HepG2 (cell line): ENCODE data around the gene GLG1. TPM values are rescaled to one million over a fixed set of nuclear protein-coding genes. Genes with fewer than 3 reads are reported as not detected.

Experiments
- GATAD1 ChIP-seq: IDR thresholded peaks from 2 replicates; pipeline ENCODE4 v1.6.1; 2016; ENCODE audit warnings: missing genetic modification reagents, missing compliant biosample characterization
- RFX1 ChIP-seq: fragments of 450-650 bp; IDR thresholded peaks from 2 replicates; pipeline ENCODE4 v1.6.1; 2017
- SAFB2 ChIP-seq: sonication (generic); formaldehyde crosslinking; IDR thresholded peaks from 2 replicates; pipeline ENCODE4 v1.5.1; 2020; ENCODE audit warnings: missing genetic modification reagents, low read depth, mild to moderate bottlenecking, borderline replicate concordance
- SRSF9 ChIP-seq: fragments of 200-400 bp; formaldehyde crosslinking; IDR thresholded peaks from 2 replicates; pipeline ENCODE4 v1.6.1; 2018; ENCODE audit warnings: borderline replicate concordance, mild to moderate bottlenecking, low read depth, low read length; ENCODE audit not compliant: insufficient read depth, poor library complexity, severe bottlenecking
- WIZ ChIP-seq: sonication (generic); formaldehyde crosslinking; IDR thresholded peaks from 2 replicates; pipeline ENCODE4 v1.5.1; 2020; ENCODE audit warnings: mild to moderate bottlenecking, missing genetic modification reagents
- ZNF138 ChIP-seq: sonication (generic); formaldehyde crosslinking; IDR thresholded peaks from 2 replicates; pipeline ENCODE4 v1.5.0; 2020; ENCODE audit warnings: mild to moderate bottlenecking, low read depth, missing genetic modification reagents
- ZNF430 ChIP-seq: sonication (generic); formaldehyde crosslinking; IDR thresholded peaks from 2 replicates; pipeline ENCODE4 v1.9.0; 2021; ENCODE audit warnings: mild to moderate bottlenecking, missing genetic modification reagents
- ZNF652 ChIP-seq: IDR thresholded peaks from 2 replicates; pipeline ENCODE4 v1.6.1; 2016; ENCODE audit warnings: low read depth, borderline replicate concordance
- ZNF776 ChIP-seq: sonication (generic); formaldehyde crosslinking; IDR thresholded peaks from 2 replicates; pipeline ENCODE4 v1.4.0; 2020; ENCODE audit warnings: mild to moderate bottlenecking, missing genetic modification reagents
- ZNF777 ChIP-seq: sonication (generic); formaldehyde crosslinking; IDR thresholded peaks from 2 replicates; pipeline ENCODE4 v1.4.0; 2020; ENCODE audit warnings: missing genetic modification reagents
- polyA plus RNA-seq, 8 experiments: library from polyadenylated mRNA; depleted of rRNA in 3 of 8; stranded (reverse) in 7 of 8; unstranded in 1 of 8; fragments of >200 nt; fragmentation: Illumina TruSeq in 4 of 8; extraction: Trizol in 4 of 8; gene quantifications; 2 replicates each; pipeline versions ENCODE4 v1.2.1 to v1.2.3, GENCODE V29; 2011 to 2016; ENCODE audit warnings: low read depth in 4 of 8, missing spikeins in 1 of 8, mixed read lengths in 1 of 8; ENCODE audit not compliant: insufficient read depth in 1 of 8
- total RNA-seq, 5 experiments: library from RNA; depleted of rRNA; stranded (reverse); fragments of >200 nt; fragmentation: Illumina TruSeq; extraction: Trizol; gene quantifications; 2 replicates each; pipeline ENCODE4 v1.2.3, GENCODE V29; 2016; ENCODE audit warnings: low read depth in 1 of 5
- TF ChIP-seq, protein P1 (sequence below): sonication (generic); formaldehyde crosslinking; conservative IDR thresholded peaks from 2 replicates; pipeline ENCODE4 v1.4.0; 2020; ENCODE audit warnings: missing genetic modification reagents
- TF ChIP-seq, protein P2 (sequence below): fragments of 450-650 bp; IDR thresholded peaks from 2 replicates; pipeline ENCODE4 v1.6.1; 2016
- TF ChIP-seq, protein P3 (sequence below): sonication (generic); IDR thresholded peaks from 2 replicates; pipeline ENCODE4 v1.6.1; 2016; ENCODE audit warnings: low read depth, borderline replicate concordance
- TF ChIP-seq, protein P4 (sequence below): sonication (generic); formaldehyde crosslinking; IDR thresholded peaks from 2 replicates; pipeline ENCODE4 v1.8.0; 2022; ENCODE audit warnings: mild to moderate bottlenecking, missing genetic modification reagents, moderate library complexity
- TF ChIP-seq, protein P5 (sequence below): sonication (generic); formaldehyde crosslinking; IDR thresholded peaks from 2 replicates; pipeline ENCODE4 v1.9.0; 2021; ENCODE audit warnings: mild to moderate bottlenecking, missing genetic modification reagents
- TF ChIP-seq, protein P6 (sequence below): sonication (generic); formaldehyde crosslinking; IDR thresholded peaks from 2 replicates; pipeline ENCODE4 v1.4.0; 2020; ENCODE audit warnings: mild to moderate bottlenecking, missing genetic modification reagents

GLG1 gene
- total and polyA plus RNA-seq, 2 of the 13 experiments (the other 11 are each of a cell fraction or from before 2014, with no cell fraction given) = 87.7 to 141 TPM

DNA sequence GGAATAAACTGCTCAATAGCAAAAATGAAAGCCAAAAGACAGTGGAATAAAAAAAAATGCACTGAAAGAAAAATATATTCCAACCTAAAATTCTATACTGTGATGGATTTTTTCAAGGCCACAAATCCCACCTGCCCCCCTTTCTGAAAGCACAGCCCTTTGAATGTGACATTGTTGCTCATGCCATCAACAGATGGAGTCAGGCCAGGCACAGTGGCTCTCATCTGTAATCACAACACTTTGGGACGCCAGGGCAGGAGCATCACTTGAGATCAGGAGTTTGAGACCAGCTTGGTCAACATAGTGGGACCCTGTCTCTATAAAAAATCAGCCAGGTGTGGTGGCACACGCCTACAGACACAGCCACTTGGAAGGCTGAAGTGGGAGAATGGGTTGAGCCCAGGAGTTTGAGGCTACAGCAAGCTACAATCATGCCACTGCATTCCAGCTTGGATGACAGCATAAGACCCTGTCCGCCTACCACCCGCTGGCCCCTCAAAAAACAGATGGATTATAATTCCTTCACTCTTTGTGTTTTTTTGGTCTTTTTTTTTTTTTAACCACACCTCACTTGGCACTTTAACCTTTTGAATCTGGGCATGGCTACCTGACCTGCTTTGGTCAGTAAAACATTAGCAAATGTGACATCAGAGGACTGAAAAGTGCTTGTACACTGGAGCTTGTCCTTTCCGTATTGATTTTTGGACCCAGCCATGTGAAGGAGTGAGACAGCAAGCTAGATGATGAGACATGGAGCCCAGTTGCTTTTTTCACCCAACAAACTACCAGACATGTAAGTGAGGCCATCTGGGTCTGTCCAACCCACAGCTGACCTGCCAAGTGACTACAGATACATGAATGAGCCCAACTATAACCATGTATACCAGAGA lies 36.3 kb downstream of the GLG1 start (continued):
- TF ChIP-seq, protein P1, sequence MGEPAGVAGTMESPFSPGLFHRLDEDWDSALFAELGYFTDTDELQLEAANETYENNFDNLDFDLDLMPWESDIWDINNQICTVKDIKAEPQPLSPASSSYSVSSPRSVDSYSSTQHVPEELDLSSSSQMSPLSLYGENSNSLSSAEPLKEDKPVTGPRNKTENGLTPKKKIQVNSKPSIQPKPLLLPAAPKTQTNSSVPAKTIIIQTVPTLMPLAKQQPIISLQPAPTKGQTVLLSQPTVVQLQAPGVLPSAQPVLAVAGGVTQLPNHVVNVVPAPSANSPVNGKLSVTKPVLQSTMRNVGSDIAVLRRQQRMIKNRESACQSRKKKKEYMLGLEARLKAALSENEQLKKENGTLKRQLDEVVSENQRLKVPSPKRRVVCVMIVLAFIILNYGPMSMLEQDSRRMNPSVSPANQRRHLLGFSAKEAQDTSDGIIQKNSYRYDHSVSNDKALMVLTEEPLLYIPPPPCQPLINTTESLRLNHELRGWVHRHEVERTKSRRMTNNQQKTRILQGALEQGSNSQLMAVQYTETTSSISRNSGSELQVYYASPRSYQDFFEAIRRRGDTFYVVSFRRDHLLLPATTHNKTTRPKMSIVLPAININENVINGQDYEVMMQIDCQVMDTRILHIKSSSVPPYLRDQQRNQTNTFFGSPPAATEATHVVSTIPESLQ = no peak
- TF ChIP-seq, protein P2, sequence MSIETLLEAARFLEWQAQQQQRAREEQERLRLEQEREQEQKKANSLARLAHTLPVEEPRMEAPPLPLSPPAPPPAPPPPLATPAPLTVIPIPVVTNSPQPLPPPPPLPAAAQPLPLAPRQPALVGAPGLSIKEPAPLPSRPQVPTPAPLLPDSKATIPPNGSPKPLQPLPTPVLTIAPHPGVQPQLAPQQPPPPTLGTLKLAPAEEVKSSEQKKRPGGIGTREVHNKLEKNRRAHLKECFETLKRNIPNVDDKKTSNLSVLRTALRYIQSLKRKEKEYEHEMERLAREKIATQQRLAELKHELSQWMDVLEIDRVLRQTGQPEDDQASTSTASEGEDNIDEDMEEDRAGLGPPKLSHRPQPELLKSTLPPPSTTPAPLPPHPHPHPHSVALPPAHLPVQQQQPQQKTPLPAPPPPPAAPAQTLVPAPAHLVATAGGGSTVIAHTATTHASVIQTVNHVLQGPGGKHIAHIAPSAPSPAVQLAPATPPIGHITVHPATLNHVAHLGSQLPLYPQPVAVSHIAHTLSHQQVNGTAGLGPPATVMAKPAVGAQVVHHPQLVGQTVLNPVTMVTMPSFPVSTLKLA = peak; percentile 42; the same call in 1 of the 2 replicates
- TF ChIP-seq, protein P3, sequence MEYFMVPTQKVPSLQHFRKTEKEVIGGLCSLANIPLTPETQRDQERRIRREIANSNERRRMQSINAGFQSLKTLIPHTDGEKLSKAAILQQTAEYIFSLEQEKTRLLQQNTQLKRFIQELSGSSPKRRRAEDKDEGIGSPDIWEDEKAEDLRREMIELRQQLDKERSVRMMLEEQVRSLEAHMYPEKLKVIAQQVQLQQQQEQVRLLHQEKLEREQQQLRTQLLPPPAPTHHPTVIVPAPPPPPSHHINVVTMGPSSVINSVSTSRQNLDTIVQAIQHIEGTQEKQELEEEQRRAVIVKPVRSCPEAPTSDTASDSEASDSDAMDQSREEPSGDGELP = peak; percentile 59
- no peak for TF ChIP-seq SRSF9
- TF ChIP-seq ZNF777 (CRISPR knock-in tag) = no peak
- peak; percentile 58; the same call in 1 of the 2 replicates for TF ChIP-seq ZNF652 (CRISPR knock-in tag)
- TF ChIP-seq, protein P4, sequence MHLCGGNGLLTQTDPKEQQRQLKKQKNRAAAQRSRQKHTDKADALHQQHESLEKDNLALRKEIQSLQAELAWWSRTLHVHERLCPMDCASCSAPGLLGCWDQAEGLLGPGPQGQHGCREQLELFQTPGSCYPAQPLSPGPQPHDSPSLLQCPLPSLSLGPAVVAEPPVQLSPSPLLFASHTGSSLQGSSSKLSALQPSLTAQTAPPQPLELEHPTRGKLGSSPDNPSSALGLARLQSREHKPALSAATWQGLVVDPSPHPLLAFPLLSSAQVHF (CRISPR knock-in tag) = no peak
- TF ChIP-seq, protein P5, sequence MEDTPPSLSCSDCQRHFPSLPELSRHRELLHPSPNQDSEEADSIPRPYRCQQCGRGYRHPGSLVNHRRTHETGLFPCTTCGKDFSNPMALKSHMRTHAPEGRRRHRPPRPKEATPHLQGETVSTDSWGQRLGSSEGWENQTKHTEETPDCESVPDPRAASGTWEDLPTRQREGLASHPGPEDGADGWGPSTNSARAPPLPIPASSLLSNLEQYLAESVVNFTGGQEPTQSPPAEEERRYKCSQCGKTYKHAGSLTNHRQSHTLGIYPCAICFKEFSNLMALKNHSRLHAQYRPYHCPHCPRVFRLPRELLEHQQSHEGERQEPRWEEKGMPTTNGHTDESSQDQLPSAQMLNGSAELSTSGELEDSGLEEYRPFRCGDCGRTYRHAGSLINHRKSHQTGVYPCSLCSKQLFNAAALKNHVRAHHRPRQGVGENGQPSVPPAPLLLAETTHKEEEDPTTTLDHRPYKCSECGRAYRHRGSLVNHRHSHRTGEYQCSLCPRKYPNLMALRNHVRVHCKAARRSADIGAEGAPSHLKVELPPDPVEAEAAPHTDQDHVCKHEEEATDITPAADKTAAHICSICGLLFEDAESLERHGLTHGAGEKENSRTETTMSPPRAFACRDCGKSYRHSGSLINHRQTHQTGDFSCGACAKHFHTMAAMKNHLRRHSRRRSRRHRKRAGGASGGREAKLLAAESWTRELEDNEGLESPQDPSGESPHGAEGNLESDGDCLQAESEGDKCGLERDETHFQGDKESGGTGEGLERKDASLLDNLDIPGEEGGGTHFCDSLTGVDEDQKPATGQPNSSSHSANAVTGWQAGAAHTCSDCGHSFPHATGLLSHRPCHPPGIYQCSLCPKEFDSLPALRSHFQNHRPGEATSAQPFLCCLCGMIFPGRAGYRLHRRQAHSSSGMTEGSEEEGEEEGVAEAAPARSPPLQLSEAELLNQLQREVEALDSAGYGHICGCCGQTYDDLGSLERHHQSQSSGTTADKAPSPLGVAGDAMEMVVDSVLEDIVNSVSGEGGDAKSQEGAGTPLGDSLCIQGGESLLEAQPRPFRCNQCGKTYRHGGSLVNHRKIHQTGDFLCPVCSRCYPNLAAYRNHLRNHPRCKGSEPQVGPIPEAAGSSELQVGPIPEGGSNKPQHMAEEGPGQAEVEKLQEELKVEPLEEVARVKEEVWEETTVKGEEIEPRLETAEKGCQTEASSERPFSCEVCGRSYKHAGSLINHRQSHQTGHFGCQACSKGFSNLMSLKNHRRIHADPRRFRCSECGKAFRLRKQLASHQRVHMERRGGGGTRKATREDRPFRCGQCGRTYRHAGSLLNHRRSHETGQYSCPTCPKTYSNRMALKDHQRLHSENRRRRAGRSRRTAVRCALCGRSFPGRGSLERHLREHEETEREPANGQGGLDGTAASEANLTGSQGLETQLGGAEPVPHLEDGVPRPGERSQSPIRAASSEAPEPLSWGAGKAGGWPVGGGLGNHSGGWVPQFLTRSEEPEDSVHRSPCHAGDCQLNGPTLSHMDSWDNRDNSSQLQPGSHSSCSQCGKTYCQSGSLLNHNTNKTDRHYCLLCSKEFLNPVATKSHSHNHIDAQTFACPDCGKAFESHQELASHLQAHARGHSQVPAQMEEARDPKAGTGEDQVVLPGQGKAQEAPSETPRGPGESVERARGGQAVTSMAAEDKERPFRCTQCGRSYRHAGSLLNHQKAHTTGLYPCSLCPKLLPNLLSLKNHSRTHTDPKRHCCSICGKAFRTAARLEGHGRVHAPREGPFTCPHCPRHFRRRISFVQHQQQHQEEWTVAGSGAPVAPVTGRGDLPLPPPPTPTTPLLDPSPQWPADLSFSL (CRISPR knock-in tag) = no peak
- TF ChIP-seq RFX1 = no peak
- TF ChIP-seq ZNF138 = no peak
- peak; percentile 63; the same call in 1 of the 2 replicates for TF ChIP-seq GATAD1 (CRISPR knock-in tag)
- TF ChIP-seq WIZ (CRISPR knock-in tag) = no peak
- no peak for TF ChIP-seq ZNF776
- TF ChIP-seq, protein P6, sequence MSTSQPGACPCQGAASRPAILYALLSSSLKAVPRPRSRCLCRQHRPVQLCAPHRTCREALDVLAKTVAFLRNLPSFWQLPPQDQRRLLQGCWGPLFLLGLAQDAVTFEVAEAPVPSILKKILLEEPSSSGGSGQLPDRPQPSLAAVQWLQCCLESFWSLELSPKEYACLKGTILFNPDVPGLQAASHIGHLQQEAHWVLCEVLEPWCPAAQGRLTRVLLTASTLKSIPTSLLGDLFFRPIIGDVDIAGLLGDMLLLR (CRISPR knock-in tag) = no peak
- no peak for TF ChIP-seq SAFB2 (CRISPR knock-in tag)
- TF ChIP-seq ZNF430 (CRISPR knock-in tag) = peak; percentile 22; the same call in 1 of the 2 replicates
